AG04449 (cell line): ENCODE results near the gene INS.

ENCODE experiments used
- CTCF ChIA-PET: fragments of 350-600 bp; formaldehyde crosslinking; extraction: SDS; loops from one replicate; lab custom pipeline; 2021; ENCODE audit warnings: antibody characterized with exemption; lab: Yijun Ruan, JAX
- POLR2A ChIA-PET: fragments of 400-600, 350-600 bp; formaldehyde crosslinking; extraction: SDS; loops from one replicate; lab custom pipeline; 2020; ENCODE audit warnings: antibody characterized with exemption, inconsistent platforms; lab: Yijun Ruan, JAX
- DNase-seq: peaks from one replicate; pipeline ENCODE4 v3.0.0-alpha.2; 2010; ENCODE audit warnings: low read depth, low spot score
- H3K4me3 ChIP-seq: 2 replicates; pipeline ENCODE4 v1.5.1; 2011; ENCODE audit warnings: low read depth, mild to moderate bottlenecking, control low read depth, low read length
- CTCF ChIP-seq: IDR thresholded peaks from one replicate; pipeline ENCODE4 v1.5.1; 2011; ENCODE audit warnings: mild to moderate bottlenecking, moderate library complexity, low read length, control low read depth, inconsistent platforms; ENCODE audit not compliant: insufficient read depth; ENCODE audit errors: missing control alignments

The INS gene

GRCh38 chr11:2185324-2186085 is 24.5 kb upstream of the INS start:
- CTCF ChIA-PET = interaction anchor here (0.9 to 6.4 kb wide), 8 partner anchors 9 to 242 kb away, joined by 3 to 87 read pairs (median 6); no protein-coding TSS in a partner anchor
- DNase-seq = no peak
- POLR2A ChIA-PET = no interaction called here
- H3K4me3 ChIP-seq = no peak overlapping the region
- no peak for TF ChIP-seq CTCF

- no peak for DNase-seq
- TF ChIP-seq CTCF = no peak
- POLR2A ChIA-PET = no interaction called here
- CTCF ChIA-PET = interaction anchor here (5.8 to 6.4 kb wide), 2 partner anchors 11 to 238 kb away, joined by 27 to 87 read pairs; no protein-coding TSS in a partner anchor
- no peak overlapping the region for H3K4me3 ChIP-seq
Measured at GRCh38 chr11:2182692-2183474, 21.9 kb upstream of the INS start.

- POLR2A ChIA-PET = no interaction called here
- CTCF ChIA-PET = interaction anchor here (5.8 kb wide), 1 partner anchor 12 kb away, joined by 27 read pairs; no protein-coding TSS in a partner anchor
- no peak for DNase-seq
- no peak for TF ChIP-seq CTCF
- no peak overlapping the region for H3K4me3 ChIP-seq
Measured at GRCh38 chr11:2182075-2182474, 21.1 kb upstream of the INS start.

- CTCF ChIA-PET = interaction anchor here (1.2 kb wide), 1 partner anchor 240 kb away, joined by 3 read pairs; no protein-coding TSS in a partner anchor
- no peak for DNase-seq
- POLR2A ChIA-PET = no interaction called here
- H3K4me3 ChIP-seq = no peak overlapping the region
- TF ChIP-seq CTCF = no peak
Measured at GRCh38 chr11:2180789-2181370, 19.9 kb upstream of the INS start.

GRCh38 chr11:2180347-2180746 is 19.3 kb upstream of the INS start:
- no peak for DNase-seq
- CTCF ChIA-PET = interaction anchor here (1.2 to 1.9 kb wide), 2 partner anchors 240 kb away, joined by 3 to 15 read pairs; no protein-coding TSS in a partner anchor
- POLR2A ChIA-PET = no interaction called here
- no peak overlapping the region for H3K4me3 ChIP-seq
- no peak for TF ChIP-seq CTCF
